HepG2 (cell line): ENCODE results near the gene COG8. TPM values are rescaled to one million over a fixed set of nuclear protein-coding genes. Genes with fewer than 3 reads are reported as not detected.

ENCODE experiments used
- ARID4A ChIP-seq: sonication (generic); formaldehyde crosslinking; IDR thresholded peaks from 2 replicates; pipeline ENCODE4 v1.5.0; 2020; ENCODE audit warnings: mild to moderate bottlenecking, missing genetic modification reagents, borderline replicate concordance
- BCL6 ChIP-seq: IDR thresholded peaks from 2 replicates; pipeline ENCODE4 v1.6.1; 2016; ENCODE audit warnings: missing genetic modification reagents, missing compliant biosample characterization
- MED8 ChIP-seq: sonication (generic); formaldehyde crosslinking; IDR thresholded peaks from 2 replicates; pipeline ENCODE4 v1.8.1; 2023; ENCODE audit warnings: mild to moderate bottlenecking, missing genetic modification reagents; ENCODE audit not compliant: insufficient replicate concordance
- MYNN ChIP-seq: sonication (generic); formaldehyde crosslinking; IDR thresholded peaks from 2 replicates; pipeline ENCODE4 v1.4.0; 2020; ENCODE audit warnings: mild to moderate bottlenecking, low read depth, missing genetic modification reagents
- SAFB2 ChIP-seq: sonication (generic); formaldehyde crosslinking; IDR thresholded peaks from 2 replicates; pipeline ENCODE4 v1.5.1; 2020; ENCODE audit warnings: missing genetic modification reagents, low read depth, mild to moderate bottlenecking, borderline replicate concordance
- SAP130 ChIP-seq: IDR thresholded peaks from 2 replicates; pipeline ENCODE4 v1.6.1; 2016; ENCODE audit warnings: low read depth
- TEAD2 ChIP-seq: sonication (generic); formaldehyde crosslinking; IDR thresholded peaks from 2 replicates; pipeline ENCODE4 v1.9.0; 2021; ENCODE audit warnings: missing genetic modification reagents
- TOE1 ChIP-seq: sonication (generic); formaldehyde crosslinking; IDR thresholded peaks from 2 replicates; pipeline ENCODE4 v1.4.0; 2020; ENCODE audit warnings: mild to moderate bottlenecking, missing genetic modification reagents
- TSC22D2 ChIP-seq: sonication (generic); formaldehyde crosslinking; IDR thresholded peaks from 2 replicates; pipeline ENCODE4 v1.5.1; 2020; ENCODE audit warnings: missing genetic modification reagents, mild to moderate bottlenecking, borderline replicate concordance
- ZBTB42 ChIP-seq: sonication (generic); formaldehyde crosslinking; IDR thresholded peaks from 2 replicates; pipeline ENCODE4 v1.5.0; 2020; ENCODE audit warnings: mild to moderate bottlenecking, missing genetic modification reagents
- ZFP36L1 ChIP-seq: sonication (generic); formaldehyde crosslinking; IDR thresholded peaks from 2 replicates; pipeline ENCODE4 v1.8.0; 2022; ENCODE audit warnings: mild to moderate bottlenecking, missing genetic modification reagents, moderate library complexity
- ZNF101 ChIP-seq: sonication (generic); formaldehyde crosslinking; IDR thresholded peaks from 2 replicates; pipeline ENCODE4 v1.4.0; 2020; ENCODE audit warnings: mild to moderate bottlenecking, low read depth, missing genetic modification reagents, borderline replicate concordance
- ZNF280D ChIP-seq: sonication (generic); formaldehyde crosslinking; IDR thresholded peaks from 2 replicates; pipeline ENCODE4 v1.5.1; 2020; ENCODE audit warnings: mild to moderate bottlenecking, missing genetic modification reagents
- ZNF460 ChIP-seq: sonication (generic); formaldehyde crosslinking; IDR thresholded peaks from 2 replicates; pipeline ENCODE4 v1.5.1; 2020; ENCODE audit warnings: missing genetic modification reagents, mild to moderate bottlenecking, borderline replicate concordance
- ZNF652 ChIP-seq: IDR thresholded peaks from 2 replicates; pipeline ENCODE4 v1.6.1; 2016; ENCODE audit warnings: low read depth, borderline replicate concordance
- ZNF775 ChIP-seq: sonication (generic); formaldehyde crosslinking; IDR thresholded peaks from 2 replicates; pipeline ENCODE4 v1.4.0; 2020; ENCODE audit warnings: missing genetic modification reagents, mild to moderate bottlenecking, moderate library complexity, borderline replicate concordance
- polyA plus RNA-seq, 8 experiments: library from polyadenylated mRNA; depleted of rRNA in 3 of 8; stranded (reverse) in 7 of 8; unstranded in 1 of 8; fragments of >200 nt; fragmentation: Illumina TruSeq in 4 of 8; extraction: Trizol in 4 of 8; gene quantifications; 2 replicates each; pipeline versions ENCODE4 v1.2.1 to v1.2.3, GENCODE V29; 2011 to 2016; ENCODE audit warnings: low read depth in 4 of 8, missing spikeins in 1 of 8, mixed read lengths in 1 of 8; ENCODE audit not compliant: insufficient read depth in 1 of 8
- total RNA-seq, 5 experiments: library from RNA; depleted of rRNA; stranded (reverse); fragments of >200 nt; fragmentation: Illumina TruSeq; extraction: Trizol; gene quantifications; 2 replicates each; pipeline ENCODE4 v1.2.3, GENCODE V29; 2016; ENCODE audit warnings: low read depth in 1 of 5
- TF ChIP-seq, protein P1 (sequence below): sonication (generic); formaldehyde crosslinking; IDR thresholded peaks from 2 replicates; pipeline ENCODE4 v1.4.0; 2020; ENCODE audit warnings: mild to moderate bottlenecking, missing genetic modification reagents, borderline replicate concordance

Gene COG8
- total and polyA plus RNA-seq, 2 of the 13 experiments (the other 11 are each of a cell fraction or from before 2014, with no cell fraction given), result 45.5 to 52.1 TPM

DNA sequence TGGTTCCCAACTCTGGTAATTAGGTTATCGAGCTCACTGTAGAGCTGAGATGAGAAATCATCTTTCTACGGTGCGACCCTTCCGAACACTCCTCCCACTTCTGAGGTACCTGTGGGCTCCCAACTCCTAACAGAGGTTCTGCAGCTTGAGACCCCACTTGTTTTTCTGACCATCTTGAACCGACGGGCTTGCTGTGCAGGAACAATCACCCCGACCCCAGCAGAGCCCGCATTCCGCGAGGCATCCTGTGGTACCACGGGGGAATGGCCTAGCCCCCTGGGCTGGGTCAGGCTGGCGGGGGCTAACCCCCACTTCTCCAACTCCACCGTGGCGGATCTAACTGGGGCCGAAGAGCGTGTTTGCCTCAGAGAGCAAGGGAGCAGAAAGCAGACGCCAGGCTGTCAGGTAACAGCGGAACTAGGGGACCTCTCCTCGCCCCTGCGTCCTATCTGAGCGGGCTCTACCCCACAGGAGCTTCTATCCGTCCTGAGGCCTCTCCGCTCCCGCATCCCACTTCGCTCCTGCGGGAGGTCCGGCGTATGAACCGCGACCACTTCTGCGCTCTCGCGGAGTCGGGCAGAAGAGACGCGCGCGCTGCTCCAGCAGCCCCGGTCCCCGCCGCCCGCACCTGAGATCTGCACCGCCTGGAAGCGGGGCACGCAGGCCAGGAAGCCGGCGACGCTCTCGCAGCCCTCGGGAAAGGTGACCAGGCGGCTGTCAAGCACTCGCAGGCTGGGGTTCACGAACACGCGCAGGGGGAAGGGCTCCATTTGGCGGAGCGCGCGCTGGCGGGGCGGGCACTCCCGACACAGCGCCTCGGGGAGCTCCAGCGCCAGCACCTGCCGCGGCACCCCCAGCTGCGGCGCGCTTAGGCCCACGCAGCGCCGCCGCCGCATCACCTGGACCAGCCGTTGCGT, 9.7 kb downstream of the COG8 start (continued):
- TF ChIP-seq SAP130 (CRISPR knock-in tag) (no peak; the same call in 1 of the 2 replicates), ZNF460 (CRISPR knock-in tag) (no peak), TEAD2 (no peak), ZFP36L1 (no peak), SAFB2 (CRISPR knock-in tag) (no peak), MYNN (CRISPR knock-in tag) (no peak), BCL6 (CRISPR knock-in tag) (no peak; the same call in 1 of the 2 replicates), ZNF280D (CRISPR knock-in tag) (peak; percentile 22; the same call in 1 of the 2 replicates), ZNF652 (no peak), TOE1 (CRISPR knock-in tag) (no peak), ZBTB42 (no peak), ZNF775 (CRISPR knock-in tag) (no peak), TSC22D2 (CRISPR knock-in tag) (no peak), ZNF101 (CRISPR knock-in tag) (no peak), ARID4A (CRISPR knock-in tag) (no peak; the same call in 1 of the 2 replicates), MED8 (no peak)
- TF ChIP-seq, protein P1, sequence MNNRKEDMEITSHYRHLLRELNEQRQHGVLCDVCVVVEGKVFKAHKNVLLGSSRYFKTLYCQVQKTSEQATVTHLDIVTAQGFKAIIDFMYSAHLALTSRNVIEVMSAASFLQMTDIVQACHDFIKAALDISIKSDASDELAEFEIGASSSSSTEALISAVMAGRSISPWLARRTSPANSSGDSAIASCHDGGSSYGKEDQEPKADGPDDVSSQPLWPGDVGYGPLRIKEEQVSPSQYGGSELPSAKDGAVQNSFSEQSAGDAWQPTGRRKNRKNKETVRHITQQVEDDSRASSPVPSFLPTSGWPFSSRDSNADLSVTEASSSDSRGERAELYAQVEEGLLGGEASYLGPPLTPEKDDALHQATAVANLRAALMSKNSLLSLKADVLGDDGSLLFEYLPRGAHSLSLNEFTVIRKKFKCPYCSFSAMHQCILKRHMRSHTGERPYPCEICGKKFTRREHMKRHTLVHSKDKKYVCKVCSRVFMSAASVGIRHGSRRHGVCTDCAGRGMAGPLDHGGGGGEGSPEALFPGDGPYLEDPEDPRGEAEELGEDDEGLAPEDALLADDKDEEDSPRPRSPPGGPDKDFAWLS (CRISPR knock-in tag), result 0 out of 2 replicates have a peak, but pooled peaks have one; percentile 40
